GDM1 (cell line): ENCODE results near the gene TEX261.
"Not testable (repeated sequence)": the region's sequence is repeated elsewhere in the genome, so short reads cannot be mapped to it uniquely, and the experiment has no call there.

Experiments
- DNase-seq: peaks from one replicate; lab custom pipeline; 2025; lab: John Stamatoyannopoulos, UW

TEX261 gene

GRCh38 chr2:70999931-71000330, 5.3 kb upstream of the TEX261 start:
- DNase-seq: not testable (repeated sequence)

DNA sequence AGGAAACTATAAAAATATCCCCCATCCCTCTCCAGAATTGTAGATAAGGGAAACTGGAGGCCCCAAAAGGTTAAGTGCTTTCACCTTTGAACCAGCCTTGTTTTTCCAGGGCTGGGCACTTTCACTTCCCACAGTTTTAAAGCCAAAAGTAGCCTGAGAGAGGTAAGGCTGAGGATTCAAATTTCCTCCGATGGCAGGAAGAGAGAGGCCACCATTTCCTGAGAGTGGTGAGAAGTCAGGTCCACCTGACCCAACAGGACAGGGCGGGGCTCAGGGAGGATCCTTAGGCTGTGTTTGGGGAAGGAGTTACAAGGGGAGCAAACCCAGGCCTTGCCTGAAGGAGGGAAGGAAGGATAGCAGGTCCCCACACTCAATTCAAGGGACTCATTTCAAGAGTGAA, 4.7 kb upstream of the TEX261 start:
- peak; percentile 19 for DNase-seq

DNA sequence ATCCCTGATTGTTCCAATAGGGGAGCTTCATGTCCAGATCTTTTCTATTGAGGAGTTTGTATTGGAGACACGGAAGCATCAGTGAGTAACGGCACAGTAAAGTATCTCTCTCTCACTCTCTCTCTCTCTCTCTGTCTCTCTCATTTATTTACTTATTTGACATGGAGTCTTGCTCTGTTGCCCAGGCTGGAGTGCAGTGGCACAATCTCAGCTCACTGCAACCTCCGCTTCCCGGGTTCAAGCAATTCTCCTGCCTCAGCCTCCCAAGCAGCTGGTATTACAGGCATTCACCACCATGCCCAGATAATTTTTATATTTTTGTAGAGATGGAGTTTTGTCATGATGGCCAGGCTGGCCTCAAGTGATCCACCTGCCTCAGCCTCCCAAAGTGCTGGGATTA, 4.2 kb upstream of the TEX261 start:
- DNase-seq: not testable (repeated sequence)

DNA sequence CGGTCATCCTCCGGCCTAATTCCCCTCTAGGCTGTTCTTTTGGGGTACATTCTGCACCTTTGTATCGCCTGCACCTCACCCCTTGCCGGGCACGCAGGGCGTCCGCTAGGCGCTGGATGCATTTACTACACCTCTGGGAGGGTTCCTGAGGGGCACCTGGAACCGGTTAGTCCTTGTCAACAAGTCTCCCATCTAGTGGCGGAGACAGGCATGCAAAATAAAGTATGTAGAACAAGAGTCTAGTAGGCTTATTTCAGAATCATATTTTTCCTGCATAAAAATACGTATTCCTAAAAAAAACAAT, 705 bp upstream of the TEX261 start:
- no peak for DNase-seq

DNA sequence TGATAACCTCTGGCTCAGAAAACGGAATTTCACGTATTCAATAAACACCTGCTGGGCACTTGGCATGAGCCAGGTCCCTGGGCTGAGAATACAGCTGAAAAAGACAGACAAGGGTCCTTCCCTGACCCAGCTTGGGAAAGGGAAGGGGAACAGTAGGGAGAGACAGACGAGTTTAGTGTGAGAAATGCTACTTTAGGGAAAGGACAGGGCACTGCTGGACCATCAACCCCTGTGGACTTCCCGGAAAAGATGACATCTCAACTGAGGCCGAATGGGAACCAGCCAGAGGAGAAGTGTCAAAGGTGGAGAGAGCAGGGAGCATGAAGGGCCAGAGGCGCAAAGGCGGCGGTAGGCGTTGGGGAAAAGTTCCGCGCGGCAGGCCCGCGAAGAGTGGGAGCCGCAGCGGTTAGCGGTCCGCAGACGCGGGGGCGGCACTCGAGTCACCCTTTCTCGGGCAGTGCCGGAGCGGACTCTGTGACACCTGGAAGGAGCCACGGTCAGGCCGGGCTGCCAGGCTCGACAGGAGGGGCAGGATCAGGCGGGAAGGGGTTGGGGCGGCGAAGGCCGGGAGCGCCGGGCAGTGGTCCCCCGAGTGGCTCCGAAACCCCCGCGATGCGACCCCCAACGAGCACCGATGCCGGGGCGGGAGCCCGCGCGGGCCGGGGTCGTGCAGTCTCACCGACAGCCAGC, 519 bp downstream of the TEX261 start:
- DNase-seq: no peak

DNA sequence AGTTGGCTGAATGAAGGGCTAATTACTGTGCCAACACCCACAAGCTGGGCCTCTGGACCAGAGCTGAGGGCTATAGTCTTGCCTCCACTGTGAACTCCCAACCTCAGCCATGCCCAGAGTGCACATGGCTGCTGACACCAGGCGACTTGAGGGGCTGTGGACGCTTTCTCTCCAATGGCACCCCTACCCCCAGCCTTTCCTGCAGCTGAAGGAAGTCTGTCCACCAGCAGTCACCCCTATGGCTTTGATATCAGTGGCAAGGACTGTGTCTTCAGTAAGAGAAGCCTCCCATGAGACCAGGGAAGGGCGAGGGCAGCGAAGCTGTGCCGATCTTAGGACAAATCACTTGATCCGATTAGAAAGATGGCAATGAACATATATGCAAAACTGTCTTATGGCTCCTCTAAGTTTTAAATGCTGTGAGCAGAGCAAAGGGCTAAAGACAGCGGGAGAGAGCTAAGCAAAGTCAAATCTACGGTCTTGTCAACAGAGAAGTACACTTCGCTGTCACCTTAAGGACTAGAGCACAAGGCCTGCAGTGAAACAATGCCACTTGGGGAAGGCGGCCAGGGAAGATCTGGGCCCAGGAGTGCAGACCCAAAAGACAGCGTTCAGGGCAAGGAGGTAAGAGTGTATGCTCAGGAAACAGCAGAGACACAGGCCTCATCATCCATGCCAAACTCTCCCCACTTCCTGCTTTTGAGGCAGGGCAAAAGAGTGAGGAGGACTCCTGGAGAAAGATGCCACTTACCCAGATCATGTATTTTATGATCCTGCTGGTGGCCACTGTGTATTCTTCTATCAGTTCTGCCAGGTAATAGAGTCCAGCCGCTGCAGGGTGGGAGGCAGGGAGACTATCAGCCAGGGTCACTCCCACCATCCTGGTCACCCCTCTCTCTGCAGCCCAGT, 1.5 kb downstream of the TEX261 start:
- no peak for DNase-seq

DNA sequence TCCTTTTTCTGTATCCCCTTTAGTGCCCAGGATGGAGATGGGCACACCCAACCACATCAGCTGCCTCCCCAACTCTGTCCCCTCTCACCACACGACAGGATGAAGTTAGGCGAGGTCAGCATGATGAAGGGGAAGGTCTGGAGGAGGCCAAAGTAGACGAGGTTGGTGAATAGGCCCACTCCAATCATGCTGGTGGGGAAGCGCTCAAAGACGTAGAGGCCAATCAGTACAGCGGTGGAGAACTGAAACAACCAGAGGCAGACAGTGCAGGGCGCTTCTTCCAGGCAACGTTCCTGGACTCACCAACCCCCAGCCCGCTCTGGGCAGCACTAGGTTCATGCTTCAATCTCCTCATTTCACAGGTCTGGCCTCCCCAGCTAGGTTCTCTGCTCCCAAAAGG, 2.9 kb downstream of the TEX261 start:
- no peak for DNase-seq

GRCh38 chr2:70991142-70991541, 3.5 kb downstream of the TEX261 start:
- no peak for DNase-seq

DNA sequence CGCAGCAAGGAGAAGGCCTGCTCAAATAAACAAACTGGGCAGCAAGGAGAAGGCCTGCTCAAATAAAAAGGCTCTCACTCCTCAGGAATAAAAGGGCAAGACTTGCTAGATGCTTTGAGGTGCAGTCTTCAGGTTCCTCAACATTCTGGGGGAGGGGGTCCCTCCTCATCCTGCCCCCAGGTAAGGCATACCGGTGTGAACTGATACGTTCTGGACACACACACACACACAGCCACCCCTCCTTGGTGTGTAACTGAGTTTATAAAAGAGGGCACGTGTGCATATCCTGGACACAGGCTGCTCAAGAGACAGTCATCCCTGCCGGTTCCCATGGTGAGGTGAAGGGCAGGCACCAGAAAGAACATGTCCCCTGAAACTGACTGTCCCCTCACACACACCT, 4.5 kb downstream of the TEX261 start:
- no peak for DNase-seq

DNA sequence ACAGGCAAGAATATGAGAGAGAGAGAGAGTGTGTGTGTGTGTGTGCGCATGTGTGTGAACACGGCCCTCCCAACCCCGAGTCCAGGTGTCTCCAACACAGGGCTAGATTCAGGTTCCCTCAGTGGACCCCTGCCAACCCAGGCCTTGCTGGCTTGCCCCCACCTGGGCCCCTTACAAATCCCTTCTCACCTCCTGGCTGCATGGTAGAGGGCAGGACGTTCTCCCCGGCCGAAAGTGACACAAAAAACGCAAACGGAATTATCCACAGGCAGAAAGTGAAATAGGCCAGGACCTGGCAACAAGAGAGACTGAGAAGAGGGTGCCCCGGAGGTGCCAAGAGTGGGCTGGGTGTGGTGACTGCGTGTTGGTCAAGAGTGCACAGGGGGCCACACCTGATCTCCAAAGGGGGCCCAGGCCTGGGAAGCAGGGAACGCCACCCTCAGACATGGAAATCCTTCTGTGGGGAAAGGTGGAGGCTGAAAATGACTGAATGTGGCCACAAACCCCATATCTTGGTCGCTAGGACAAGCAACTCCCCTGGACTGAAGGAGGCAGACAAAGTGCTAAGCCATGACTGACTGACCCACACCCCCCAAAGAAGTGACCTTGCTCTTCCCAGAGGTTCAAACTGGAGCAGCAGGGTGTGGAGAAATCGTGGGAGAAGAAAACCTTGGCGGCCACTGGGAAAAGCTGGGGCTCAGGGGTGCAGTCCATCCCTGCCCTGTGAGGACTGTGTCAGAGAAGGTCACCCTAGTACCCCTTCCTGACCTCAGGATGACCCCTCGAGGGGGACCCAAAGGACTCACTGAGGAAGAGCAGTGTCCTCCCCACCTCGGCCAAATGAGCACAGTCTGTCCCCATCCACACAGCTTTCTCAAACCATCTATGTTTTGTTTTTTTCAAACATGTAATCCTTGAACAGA, 5.7 kb downstream of the TEX261 start:
- no peak for DNase-seq

DNA sequence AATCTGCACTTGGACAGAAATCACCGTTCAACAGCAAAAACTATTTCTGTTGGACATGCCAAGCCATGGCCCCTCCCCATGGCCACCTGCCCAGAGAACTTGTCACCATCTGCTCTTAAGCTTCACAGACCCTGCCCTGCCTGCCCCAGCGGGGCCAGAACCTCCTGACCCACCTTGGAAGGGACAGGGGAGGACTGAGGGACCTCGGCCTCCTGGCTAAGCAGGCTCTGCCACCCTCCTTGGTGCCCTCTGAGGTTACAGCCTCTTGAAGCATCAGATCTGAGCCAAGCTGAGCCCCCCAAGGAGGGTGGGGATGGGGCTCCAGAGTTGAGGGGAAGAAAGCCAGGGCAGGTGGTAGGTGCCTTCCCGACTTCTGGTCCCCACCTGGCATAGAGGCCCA, 6.5 kb downstream of the TEX261 start:
- no peak for DNase-seq

DNA sequence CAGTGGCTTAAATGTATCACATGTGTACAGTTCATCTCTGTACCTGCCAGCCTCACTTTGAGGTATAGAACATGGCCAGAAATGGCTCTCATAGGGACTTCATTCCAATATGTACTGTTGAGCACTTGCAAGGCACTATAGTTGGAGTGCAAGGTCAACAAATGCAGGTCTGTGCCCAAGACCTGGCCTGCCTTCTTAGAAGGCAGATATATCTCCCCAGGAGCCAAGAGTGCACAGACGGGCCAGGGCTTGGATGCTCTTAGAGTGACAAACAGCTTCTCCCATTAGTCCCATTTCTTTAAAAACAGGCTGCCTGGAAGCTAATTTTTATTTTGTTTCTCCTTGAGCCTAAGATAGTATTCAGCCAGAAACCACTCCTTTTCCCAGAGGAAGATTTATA, 7.3 kb downstream of the TEX261 start:
- DNase-seq: no peak

DNA sequence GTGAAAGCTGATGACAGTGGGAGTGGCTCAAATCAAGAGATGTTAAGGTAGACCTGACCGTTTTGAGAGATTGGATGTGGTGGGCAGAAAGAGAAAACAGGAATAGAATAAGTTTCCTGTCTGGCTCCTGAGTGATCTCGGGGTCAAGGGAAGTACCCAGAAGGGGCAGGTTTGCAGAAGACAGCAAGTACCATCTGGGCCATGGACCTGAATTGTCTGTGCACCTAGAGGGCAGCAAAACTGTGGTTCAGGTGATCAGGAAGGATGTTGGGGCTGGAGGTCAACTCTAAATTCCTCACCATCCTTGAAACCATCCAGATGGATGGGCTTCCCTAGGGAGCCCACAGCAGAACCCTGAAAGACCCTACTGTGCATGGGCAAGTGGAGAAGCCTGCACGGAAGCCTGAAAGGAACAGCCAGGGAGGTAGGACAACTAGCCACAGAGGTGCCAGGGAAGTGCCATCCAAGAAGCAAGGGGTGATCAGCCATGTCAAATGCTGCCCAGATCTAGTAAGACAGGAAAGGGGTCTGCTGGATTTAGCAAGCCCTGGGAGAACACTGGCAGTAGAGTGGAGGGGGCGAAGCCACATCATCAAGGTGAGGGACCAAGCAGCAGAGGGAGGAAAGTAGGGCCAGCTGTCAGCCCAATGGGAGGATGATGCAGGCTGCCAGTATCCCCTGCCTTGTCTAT, 8.0 kb downstream of the TEX261 start:
- no peak for DNase-seq

DNA sequence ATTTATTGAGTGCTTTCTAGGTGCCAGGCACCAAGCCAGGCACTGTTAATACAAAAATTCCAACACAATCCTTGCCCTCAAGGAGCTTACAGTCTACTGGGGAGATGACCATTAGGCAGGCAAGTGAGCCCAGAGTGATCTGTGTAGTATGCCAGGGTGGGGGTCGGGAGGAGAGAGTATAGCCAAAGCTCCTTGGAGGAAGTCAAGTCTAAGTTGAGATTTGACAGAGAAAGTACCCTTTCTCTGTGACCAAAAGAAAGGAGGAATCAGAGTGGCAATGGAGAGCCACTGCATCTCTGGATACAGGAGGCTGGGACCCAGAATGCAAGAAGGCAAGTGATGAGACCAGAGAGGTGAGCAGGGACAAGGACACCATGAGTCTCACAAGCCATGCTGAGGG, 8.7 kb downstream of the TEX261 start:
- DNase-seq: no peak

DNA sequence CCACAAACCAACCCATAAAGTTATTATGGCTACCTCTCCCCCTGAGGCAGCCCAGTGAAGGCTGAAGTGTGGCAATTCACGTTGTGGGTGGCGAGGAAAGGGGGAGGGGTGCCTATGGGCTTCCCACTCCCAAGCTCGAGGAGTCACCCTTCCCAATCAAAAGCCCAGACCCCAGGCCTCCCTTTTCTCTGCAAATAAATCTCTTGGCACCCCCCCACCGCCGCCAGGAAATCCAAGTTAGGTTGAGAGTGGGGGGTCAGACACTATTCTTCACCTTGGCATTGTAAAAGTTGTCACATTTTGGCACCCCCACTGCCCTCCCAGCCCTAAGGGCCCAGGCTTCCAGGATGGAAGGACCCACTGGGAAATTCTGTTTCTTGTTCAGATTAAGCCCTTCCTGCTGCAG, 9.4 kb downstream of the TEX261 start:
- DNase-seq: no peak

DNA sequence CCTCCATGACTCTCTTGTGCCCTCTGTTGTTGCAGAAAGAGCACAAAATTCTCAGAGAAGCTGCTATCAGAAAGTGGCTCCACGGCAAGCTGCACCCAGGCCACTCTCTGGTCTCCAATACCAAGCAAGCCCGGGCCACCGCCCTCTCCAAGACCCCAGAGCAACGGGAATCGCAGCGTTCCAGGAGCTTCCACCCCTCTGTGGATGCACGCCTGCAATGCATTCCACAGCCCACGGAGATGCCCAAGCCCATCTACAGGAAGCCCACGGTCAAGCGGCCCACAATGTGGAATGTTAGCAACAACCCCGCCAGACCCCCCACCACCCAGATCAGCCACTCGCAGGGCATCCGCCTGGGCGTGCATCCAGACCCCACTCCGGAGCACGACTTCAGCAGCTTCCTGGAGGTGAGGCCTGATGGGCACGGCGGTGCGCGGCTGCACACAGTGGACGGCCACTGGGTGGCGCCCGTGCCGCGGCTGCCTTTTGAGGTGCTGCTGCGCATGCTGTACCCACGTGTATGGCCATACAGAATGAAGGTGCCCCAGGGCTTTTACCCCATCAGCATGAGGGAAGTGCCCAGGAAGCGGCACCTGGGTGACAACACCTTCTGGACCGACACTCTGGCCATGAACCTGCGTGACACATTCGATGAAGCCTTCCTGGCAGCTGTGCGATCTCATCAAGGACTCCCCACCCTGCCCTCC, 9.9 kb downstream of the TEX261 start:
- DNase-seq: no peak

- DNase-seq: no peak
Measured at GRCh38 chr2:70984228-70984575, 10.5 kb downstream of the TEX261 start.

- DNase-seq: no peak
Measured at GRCh38 chr2:70983506-70984227, 11.0 kb downstream of the TEX261 start.

DNA sequence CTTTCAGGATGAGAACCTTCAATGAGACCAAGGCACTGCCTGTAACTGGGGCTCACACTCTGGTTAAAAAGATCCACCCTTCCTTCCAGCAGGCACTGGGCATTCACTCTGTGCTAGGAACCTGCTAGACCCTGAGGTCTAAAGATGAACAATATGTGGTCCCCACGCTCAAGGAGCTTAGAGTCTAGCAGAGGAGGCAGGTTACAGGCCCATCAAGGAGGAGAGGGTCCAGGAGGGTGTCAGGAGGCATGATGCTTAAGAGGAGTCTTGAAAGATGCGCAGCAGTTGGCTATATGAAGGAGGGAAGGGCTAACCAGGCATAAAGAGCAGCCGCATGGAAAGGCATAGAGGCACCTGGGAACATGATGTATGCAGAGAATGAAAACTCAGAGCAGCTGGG, 11.7 kb downstream of the TEX261 start:
- no peak for DNase-seq

DNA sequence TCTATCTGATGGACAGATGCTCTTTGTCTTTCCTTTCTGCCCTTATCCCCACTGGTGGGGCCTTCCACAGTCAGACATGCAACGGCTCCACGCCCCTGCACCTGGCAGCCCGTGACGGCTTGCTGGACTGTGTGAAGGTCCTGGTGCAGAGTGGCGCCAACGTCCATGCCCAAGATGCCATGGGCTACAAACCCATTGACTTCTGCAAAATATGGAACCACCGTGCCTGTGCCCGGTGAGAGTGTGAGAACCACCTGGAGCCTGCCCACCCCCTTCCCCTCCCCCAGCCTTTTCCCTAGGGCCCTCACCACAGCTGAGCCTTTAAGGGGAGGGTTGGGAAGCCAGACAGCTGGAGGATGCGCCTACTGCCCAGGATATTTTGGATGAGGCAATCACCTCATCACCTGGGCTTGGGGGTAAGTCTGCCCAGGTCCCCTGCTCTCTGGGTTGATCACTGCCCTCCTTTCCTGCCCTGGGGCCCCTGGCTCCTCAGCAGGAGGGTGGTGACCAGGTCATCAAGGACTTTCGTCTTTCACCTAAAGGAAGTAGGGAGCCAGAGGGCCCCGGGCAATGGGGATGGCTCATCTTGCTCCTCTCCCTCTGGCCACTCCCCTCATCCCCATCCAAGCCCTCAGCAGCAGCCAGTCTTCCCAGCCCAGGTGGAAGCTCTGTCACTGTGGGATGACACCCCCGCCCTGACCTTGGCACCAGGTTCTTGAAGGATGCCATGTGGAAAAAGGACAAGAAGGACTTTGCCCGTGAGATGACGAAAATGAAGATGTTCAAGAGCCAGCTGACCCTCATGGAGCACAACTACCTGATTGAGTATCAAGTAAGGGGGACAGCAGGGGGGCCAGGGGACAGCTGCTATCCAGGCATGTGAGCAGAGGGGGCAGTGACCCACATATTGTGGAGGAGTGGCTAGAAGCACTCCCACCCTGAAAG, 12.5 kb downstream of the TEX261 start:
- no peak for DNase-seq
